NOMO-1 treated with DMSO at 0.1 percent for 48 hours (cell line): ENCODE data around the gene ALDH1A2.
"Not testable (repeated sequence)": the region's sequence is repeated elsewhere in the genome, so short reads cannot be mapped to it uniquely, and the experiment has no call there.

Experiments used
- DNase-seq: peaks from one replicate; lab custom pipeline; 2025; ENCODE audit not compliant: unreplicated experiment; lab: John Stamatoyannopoulos, UW

ALDH1A2 gene

DNA sequence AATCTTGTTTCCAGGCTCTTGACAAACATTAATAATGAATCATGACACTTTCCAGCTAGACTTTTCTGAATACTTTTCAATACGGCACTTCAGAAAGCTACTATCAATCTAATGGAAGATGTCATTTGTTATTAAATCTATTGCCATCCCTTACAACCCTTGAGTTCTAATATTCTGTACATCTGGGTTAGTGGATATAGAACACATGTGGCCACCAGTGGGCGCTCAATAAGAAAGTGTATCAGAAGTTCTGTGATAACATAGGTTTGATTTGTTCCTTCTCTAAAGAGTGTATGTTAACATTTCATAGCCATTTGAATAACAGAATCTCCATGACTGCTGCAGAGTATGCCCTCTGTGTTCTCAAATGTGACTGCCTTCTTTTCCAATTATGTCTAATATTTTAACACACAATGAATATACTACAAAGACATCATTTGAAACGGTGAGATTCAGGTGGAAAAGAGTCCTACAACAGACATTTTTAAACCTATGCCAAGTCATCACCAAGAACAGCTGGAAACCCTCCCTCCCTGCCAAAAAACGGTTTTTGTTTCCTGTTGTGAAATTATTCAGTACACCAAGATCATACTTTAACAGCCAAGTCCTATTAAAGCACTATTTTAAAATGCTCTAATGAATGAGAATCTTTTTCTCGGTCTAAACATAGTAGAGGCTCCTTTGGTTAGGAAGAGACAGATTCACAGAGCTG lies 22.2 kb downstream of the ALDH1A2 start:
- DNase-seq = peak; percentile 32

DNA sequence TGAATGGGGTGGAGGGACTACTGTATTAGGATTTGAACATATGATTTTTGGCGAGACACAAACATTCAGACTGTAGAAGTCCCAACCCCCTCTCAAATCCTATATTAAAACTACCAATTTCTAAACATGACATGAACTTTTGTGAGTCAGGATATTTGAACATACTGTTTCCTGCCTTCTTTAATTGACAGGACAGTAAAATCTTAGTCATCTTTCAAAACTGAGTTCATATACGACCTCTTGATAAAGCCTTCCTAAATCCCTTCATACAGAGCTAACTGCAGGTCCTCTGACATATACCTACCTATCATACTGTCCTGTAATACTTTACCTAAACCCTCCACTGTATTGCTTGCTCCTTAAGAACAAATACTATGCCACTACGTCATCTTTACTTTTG lies 23.5 kb downstream of the ALDH1A2 start:
- DNase-seq = no peak

DNA sequence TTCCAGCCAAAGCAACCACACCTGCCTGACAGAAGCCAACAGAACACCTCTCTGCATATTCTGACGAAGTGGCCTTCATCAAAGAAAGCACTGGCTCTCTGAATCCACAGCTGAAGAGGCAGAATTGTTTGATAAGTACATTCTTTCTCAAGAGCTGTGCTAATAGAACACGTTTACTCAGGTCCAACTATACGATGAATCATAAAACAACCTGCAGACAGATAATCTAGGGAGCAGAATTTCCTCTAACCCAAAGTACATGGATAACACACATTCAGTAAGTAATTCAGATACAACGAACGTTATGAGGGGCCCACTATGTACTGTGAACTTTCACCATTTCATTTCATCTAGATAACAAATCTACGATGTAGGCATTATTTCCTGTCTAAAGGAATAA lies 25.4 kb downstream of the ALDH1A2 start:
- DNase-seq = no peak

DNA sequence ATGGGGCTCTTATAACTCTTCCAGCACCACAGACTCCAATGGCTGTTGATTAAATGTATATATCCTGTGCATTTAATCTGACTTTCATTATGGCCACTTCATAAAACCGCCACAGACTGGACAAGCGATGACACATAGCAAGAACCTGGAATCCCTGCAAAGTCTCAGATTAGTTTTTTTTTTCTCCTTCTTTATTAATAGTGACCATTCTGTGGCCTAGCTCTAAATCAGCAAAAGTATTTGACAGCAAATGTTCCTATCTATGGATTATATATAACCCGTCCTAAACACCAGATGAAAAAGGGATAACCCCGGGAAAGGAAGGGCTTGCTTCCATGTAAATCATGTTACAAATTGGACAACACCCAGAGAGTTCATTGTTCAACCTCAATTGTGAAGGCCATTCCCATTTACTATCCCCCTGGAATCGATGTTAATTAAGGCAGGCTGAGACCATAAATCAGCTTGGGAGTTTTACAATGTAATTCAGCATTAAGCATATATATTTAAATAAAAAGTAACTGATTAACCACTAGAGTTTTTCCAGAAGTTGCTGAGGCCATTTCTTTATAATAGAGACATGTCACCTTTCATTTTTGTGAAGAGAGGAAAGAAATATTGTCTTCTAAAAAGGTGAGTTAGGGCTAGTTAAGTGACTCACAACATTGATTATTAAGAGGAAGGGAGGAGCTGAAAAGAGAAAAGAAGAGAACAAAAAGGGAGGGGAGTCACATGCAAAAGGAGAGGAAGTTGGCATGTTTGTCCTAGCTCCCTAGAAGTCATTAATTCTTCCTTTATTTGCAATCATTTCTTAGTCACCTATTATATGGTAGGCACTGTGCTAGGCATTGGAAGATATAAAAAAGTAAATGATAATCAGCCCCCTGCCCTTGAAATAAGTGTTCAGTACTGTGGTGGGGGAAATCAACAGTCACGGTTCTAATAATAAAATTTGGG lies 26.2 kb downstream of the ALDH1A2 start:
- no peak for DNase-seq

DNA sequence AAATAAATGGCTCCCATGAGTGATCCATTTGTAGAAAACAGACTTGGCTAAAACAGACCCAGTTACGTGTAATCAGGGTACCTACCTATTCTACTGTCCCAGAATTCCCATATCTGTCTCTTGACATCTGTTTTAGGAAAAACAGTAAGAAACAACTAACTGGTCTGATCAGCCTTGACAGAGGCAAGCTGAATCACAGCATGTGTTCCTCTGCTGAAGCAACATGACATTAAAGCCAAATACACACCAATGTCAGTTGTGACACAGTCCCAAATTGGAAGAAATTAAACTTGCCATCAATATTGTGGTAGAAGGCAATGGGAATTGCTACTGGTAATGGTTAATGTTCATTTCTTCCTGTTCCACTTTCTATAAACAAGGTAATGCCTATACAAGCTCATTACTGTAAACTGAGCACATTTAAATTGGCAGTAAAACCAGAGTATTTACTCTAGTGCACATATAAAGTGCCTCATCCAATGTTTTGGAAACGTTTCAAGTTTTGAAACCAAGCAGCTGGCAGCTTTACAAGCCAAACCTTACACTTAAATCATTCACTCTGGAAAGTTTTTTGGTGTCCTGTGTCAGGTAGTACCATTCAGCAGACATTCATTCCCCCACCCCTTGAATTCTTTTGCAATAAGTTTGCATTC lies 27.0 kb downstream of the ALDH1A2 start:
- no peak for DNase-seq

DNA sequence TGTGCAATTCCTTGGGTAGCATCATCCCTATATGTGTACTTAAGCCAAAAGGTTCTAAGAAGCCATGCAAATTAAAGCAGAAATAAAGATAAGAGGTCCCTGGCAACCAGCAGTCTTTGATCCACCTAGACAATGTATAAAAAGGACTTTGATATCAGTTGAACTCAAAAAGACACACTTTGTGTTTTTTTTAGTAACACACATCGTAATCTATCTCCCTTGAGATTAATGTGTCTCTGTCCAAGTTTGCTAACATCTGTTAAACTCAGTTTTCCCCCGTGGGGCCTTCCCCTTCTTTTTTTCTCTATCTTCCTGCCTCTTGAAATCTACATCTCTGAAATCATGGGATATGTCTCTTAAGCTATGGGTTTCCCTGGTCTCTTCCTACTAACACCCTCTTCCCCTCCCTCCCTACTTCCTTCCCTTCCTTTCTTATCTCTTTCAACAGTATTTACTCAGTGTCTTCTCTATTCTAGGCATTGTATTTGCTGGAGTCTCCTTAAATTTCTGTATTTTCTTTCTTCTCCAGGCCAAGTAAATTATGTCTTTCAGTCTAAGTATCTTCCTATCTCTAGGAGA lies 27.7 kb downstream of the ALDH1A2 start:
- DNase-seq = no peak

DNA sequence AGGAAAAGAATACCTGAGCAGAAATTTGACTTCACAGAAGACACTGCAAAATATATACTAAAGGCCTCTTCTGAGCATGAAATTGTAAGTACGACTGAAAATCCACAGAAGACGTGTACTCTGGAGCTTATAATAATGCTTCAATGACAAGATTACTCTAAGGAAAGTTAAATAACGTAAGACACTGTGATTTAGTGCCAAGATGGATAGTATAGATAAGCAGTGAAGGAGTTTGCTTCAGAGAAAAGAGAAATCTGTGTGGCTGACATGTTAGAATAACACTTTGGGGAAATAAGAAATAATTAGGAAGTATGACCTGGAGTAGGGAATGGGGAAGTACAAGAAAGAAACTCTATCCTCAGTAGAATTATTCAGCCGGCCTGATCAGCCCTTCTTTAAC lies 28.9 kb downstream of the ALDH1A2 start:
- no peak for DNase-seq

DNA sequence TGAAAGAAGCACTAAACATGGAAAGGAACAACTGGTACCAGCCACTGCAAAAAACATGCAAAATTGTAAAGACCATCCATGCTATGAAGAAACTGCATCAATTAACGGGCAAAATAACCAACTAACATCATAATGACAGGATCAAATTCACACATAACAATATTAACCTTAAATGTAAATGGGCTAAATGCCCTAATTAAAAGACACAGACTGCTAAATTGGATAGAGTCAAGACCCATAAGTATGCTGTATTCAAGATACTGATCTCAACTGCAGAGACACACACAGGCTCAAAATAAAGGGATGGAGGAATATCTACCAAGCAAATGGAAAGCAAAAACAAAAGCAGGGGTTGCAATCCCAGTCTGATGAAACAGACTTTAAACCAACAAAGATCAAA lies 37.1 kb downstream of the ALDH1A2 start:
- not testable (repeated sequence) for DNase-seq

DNA sequence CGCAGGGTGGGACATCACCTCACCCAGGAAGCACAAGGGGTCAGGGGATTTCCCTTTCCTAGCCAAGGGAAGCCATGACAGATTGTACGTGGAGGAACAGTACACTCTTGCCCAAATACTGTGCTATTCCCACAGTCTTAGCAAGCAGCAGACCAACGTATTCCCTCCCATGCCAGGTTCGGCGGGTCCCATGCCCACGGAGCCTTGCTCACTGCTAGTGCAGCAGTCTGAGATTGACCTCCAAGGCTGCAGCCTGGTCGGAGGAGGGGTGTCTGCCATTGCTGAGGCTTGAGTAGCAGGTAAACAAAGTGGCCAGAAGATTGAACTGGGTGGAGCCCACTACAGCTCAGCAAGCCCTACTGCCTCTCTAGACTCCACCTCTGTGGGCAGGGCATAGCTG lies 39.0 kb downstream of the ALDH1A2 start:
- no peak for DNase-seq

DNA sequence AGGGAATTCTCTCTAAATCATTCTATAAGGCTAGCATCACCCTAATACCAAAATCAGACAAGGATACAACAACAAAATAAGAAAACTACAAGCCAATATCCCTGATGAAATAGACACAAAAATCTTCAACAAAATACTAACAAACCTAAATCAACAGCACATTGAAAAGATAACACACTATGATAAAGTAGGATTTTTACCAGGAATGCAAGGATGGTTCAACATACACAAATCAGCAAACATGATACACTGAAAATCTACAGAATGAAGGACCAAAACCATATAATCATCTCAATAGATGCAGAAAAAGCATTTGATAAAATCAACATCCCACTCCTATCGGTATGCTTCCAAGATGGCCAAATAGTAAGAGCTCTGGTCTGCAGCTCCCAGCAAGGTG lies 39.5 kb downstream of the ALDH1A2 start:
- no peak for DNase-seq

DNA sequence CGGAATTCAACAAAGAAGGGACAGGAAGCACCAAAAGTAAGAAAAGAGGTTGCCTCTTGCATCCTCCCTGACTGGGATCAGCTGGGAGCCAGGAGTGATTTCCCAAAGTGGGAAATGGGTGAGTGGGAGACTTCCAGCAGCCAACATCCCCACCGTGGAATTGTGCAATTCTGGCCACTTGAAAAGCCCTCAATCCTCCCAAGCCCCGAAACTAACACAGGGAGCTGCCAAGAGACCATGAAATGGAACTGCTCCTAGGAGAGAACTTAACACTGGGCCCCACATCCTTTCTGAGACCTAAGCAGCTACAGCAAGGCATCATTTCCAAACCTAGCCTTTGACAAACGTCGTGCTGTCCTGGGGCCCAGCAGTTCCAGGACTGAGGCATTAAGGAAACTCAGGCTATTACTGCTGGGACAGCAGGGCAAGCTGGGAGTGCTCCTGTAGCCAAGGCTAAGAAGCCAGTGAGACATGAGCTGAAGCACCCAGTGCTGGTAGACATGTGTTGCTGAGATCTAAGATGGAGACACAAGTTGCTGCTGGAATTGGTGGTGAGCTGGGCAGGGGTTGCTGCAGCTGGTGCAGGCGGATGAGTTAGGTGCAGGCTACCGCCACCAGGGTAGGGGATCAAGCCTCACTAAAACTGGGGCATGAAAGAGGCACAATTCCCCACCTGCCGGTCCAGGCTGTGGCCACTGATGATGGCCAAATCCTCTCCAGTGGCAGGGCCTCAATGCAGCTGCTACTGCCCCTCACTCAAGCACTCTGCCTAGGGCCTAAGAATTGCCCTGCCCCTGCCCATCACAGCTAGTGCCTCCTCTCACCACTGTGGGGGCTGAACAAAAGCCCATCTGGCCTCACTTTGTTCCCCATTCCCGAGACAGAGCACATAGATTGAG lies 43.9 kb downstream of the ALDH1A2 start:
- DNase-seq = no peak

DNA sequence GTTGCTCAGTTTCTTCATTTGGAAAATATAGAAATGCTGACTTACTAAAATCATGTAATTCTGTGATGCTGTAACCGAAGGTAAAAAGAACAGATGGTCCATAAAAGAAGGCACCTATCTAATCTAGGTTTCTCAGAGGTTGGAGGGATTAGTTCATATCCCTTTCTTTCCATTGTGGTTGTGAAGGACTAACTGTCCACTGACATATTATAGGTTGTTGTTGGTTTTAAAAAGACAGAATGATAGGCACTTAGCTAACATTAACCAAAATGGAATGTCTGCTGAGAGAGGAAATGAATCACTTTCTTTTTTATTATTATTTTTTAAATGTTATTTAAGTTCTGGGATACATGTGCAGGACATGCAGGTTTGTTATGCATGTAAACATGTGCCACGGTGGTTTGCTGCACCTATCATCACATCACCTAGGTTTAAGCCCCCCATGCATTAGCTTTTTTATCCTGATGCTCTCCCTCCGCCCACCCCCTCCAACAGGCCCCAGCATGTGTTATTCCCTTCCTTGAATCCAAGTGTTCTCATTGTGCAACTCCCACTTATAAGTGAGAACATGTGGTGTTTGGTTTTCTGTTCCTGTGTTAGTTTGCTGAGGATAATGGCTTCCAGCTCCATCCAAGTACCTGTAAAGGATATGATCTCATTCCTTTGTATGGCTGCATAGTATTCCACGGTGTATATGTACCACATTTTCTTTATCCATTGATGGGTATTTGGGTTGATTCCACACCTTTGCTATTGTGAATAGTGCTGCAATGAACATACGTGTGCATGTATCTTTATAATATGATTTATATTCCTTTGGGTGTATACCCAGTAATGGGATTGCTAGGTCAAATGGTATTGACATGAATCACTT lies 45.8 kb downstream of the ALDH1A2 start:
- no peak for DNase-seq

DNA sequence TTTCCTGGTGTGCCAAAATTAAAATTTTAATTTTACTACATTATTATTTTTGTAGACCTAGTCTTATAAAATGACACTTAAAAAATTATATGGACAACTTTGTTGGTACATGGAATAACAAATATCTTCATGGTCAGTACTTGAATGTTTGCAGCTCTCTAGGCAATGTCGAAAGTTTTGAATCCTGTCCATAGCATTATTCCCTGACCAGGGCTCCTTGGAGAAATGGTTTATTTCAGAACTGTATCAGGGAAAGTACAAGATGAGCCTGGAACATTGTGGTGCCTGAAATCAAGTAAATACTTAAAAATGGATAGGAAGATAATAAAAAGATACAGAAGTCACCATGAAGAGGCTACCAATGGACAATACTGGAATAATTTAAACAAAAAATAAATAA lies 47.6 kb downstream of the ALDH1A2 start:
- DNase-seq = no peak

DNA sequence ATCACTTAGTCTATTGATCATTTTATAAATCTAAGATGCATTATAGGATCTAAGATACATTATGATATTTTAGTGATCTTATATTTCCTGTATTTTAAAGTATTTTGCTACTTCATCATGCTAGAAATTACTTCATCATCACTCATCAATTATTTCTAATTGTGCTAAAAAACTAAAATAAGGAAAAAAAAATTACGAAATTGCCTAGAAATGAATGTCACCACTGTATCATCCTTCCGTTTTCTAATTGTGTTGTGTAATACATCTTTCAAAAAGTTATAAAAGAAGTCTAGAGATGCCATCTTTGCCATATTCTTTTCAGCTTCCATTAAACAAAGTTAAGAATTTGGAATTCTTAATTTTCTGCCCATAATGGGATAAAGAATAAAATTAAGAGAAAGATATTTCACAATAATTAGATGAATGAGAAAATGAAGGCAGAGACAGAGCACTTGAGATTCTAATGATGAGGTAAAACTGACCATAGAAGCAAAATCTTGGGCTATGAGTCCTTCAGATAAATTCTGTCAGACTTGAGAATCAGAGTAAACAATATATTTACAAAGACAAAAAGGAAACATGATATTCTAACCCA lies 48.8 kb downstream of the ALDH1A2 start:
- DNase-seq = peak; percentile 23

DNA sequence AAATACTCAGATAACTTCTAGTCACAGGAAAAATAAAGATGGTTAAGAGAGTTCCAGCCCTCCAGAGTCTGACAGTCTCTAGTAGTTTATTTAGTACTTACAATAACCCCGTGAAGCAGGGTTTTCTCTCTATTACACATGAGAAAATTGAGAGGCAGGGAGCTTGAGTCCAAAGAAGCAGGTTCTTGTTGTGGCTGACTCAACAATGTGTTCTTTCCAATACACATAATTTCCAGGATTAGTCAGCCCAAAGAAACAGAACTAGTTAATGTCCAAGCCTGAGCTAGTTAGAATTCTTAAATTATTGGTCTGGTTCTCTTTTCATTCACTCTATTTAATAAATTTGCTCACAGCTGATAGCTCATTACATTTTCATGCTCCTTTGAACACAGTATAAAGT lies 49.9 kb downstream of the ALDH1A2 start:
- DNase-seq = no peak

DNA sequence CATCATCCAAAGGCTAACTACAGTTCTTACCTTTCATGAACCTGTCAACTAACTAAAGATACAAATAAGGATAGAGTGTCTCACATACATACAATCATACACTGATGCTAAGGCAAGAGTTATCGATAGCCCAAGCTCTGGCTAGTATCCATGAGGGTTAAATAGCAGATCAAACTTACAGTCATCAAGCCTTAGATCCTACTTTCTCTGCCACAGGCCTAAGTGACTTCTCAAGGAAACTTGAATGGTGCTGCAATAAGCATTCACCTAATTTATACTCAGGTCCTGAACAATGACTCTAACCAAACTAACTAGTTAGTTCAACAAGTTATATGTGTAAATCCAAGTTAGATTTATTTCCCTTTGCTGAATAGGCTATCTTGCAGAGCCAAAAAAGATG lies 51.0 kb downstream of the ALDH1A2 start:
- no peak for DNase-seq

DNA sequence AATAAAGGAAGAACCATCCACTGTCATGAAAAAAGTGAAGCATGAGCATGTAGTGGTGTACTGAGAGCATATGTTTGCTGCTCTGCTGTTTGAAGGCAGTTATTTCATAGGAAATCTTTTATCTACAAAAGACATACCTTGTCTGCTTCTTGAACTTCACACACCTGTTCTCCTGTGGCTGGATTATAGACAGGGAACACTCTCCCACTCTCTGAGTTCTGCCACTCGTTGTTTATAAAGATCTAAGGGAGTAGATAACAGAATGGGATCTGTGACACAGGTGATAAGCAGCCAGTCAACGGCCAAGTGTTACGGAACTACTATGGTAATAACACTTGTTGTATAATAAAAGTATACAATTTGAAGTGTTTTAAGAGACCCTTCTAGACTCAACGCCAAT lies 51.5 kb downstream of the ALDH1A2 start:
- no peak for DNase-seq

DNA sequence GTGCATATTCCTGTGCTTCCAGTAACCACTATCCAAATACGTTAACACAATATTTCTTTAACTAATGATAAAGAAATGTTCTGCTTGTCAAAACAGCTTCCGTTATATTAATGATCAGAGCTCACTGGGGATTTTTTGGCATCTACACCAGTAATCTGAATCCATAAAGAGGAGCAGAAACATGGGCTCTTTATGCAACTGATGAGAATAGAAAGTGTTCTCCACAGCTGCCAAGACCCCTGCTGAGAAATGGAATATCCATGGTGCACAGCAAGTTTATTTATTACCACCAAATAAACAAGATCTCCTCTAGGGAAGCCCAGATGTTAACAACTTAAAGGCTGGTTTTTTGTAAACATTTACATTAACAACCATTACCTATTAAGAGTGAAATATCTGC lies 54.5 kb downstream of the ALDH1A2 start:
- DNase-seq = no peak

DNA sequence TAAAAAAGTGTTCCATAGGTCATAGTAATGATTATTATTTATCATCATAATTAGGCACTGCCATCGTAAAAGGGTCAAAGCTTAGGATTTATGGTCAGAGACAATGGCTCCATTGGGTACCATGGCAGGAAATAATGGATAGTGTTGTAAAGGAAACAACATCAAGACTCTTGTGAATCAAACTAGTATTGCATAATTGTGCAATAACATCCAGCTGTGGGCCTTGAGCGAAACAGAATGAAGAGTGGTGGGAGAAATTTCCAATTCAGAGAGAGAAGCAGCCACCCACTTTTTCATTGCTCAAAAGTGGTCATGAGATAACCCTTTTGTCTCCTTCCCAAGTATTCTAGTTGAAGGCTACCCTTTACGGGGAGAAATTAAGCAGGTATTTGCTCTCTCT lies 61.7 kb downstream of the ALDH1A2 start:
- DNase-seq = no peak
